ENCODE results near the gene SNX13. TPM values are rescaled to one million over a fixed set of nuclear protein-coding genes. Genes with fewer than 3 reads are reported as not detected.
A peak's percentile ranks its signal among the peaks of the same experiment; 100 is the strongest.

SNX13 gene
- total RNA-seq, 1 donor from 2014 or later = 41.9 TPM

DNA sequence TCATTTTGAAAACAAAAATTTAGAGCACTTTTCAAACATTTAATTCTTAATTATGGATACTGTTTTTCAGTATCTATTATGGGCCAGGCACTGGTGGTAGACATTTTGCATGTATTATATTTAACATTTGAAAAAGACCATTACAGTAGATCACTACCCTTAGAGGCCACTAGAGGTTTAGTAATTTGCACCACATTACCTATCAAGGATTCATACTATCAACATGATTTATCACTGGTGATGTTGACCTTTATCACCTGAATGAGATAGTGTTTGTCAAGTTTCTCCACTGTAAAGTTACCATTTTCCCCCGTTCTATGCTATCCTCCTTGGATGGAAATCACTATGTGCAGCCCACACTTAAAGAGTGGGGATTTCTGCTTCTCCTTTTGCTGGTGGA is 4.4 kb upstream of the SNX13 start:
- no peak for DNase-seq (ENCODE audit: low read depth)
- Histone ChIP-seq H3K4me3 (ENCODE audit: low read depth, low read length) (no peak overlapping the region), H3K27me3 (ENCODE audit: control insufficient read depth, insufficient read depth, low read length) (no peaks in the 10 kb centered on the region), H3K36me3 (ENCODE audit: control insufficient read depth, insufficient read depth, low read length) (no peaks in the 10 kb centered on the region)
- TF ChIP-seq, protein P1, sequence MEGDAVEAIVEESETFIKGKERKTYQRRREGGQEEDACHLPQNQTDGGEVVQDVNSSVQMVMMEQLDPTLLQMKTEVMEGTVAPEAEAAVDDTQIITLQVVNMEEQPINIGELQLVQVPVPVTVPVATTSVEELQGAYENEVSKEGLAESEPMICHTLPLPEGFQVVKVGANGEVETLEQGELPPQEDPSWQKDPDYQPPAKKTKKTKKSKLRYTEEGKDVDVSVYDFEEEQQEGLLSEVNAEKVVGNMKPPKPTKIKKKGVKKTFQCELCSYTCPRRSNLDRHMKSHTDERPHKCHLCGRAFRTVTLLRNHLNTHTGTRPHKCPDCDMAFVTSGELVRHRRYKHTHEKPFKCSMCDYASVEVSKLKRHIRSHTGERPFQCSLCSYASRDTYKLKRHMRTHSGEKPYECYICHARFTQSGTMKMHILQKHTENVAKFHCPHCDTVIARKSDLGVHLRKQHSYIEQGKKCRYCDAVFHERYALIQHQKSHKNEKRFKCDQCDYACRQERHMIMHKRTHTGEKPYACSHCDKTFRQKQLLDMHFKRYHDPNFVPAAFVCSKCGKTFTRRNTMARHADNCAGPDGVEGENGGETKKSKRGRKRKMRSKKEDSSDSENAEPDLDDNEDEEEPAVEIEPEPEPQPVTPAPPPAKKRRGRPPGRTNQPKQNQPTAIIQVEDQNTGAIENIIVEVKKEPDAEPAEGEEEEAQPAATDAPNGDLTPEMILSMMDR (IDR thresholded peaks at IDR 0.05; ENCODE audit: insufficient read depth, low read length, poor library complexity, severe bottlenecking) = no peak

DNA sequence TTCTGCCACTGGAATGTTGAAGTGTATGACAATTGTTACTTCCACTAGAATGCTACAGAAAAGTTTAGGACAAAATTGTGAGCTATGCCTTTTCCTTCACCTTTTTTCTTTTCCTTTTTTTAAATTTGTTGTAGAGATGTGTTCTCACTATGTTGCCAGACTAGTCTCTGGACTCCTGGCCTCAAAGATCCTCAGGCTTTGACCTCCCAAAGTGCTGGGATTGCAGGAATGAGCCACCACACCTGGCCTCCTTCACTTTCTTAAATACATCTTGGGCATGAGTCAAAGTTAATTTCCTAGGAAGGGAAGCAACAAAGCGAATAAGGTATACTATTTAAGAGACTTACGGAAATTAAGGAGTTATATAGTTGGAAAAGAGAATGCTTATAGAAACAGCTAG is 2.7 kb upstream of the SNX13 start:
- TF ChIP-seq, protein P1 (IDR thresholded peaks at IDR 0.05; ENCODE audit: insufficient read depth, low read length, poor library complexity, severe bottlenecking) = no peak
- DNase-seq (ENCODE audit: low read depth) = no peak

DNA sequence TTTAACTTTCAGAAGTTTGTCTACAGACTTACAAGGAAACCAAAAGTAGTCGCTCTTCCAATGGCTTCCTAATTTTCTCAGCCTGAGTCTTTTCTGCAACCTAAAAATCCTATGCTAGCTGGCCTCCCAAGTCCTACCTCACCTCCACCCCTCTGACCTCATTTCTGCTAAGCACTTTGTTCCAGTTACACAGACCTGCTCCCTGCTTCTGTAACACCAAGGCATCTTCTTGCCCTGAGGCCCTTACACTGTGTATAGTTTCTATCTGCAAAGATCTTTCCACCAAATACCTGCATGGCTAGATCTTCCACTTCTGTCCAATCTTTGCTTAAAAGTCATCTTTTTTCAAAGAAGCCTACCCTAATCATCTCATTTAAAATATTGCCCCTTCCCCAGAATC is 1.9 kb upstream of the SNX13 start:
- TF ChIP-seq, protein P1 (IDR thresholded peaks at IDR 0.05; ENCODE audit: insufficient read depth, low read length, poor library complexity, severe bottlenecking) = no peak
- Histone ChIP-seq H3K27me3 (ENCODE audit: control insufficient read depth, insufficient read depth, low read length) (no peaks in the 10 kb centered on the region), H3K36me3 (ENCODE audit: control insufficient read depth, insufficient read depth, low read length) (no peaks in the 10 kb centered on the region), H3K4me3 (ENCODE audit: low read depth, low read length) (no peak overlapping the region)
- no peak for DNase-seq (ENCODE audit: low read depth)

More for the DNA sequence above, 2.7 kb upstream of the SNX13 start:
- no peak overlapping the region for H3K4me3 ChIP-seq (ENCODE audit: low read depth, low read length)
- no peaks in the 10 kb centered on the region for H3K36me3 ChIP-seq (ENCODE audit: control insufficient read depth, insufficient read depth, low read length)
- no peaks in the 10 kb centered on the region for H3K27me3 ChIP-seq (ENCODE audit: control insufficient read depth, insufficient read depth, low read length)

DNA sequence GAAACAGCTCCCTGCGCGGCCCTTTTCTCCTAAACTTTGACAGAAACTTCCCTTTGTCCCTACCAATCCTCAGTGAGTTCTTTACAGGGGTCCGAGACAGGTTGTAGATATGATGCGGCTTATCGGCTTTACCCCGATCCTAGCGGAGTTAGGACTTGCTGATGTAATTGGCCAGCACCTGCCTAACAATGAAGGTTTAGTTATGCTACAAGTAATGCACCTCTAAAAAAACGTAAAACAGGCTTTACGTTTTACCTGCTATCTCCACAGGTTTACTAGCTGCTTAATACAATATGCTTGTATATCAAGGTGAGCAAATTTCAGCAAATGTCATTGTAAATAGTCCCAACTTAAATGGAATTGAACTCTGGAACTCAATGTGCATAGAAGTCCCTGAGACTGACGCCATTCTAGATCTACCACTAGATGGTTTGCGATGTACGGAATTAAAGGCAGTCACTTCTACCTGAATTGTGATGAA is 697 bp upstream of the SNX13 start:
- no peak for DNase-seq (ENCODE audit: low read depth)
- TF ChIP-seq, protein P1 (IDR thresholded peaks at IDR 0.05; ENCODE audit: insufficient read depth, low read length, poor library complexity, severe bottlenecking) = peak; percentile 6
- no peaks in the 10 kb centered on the region for H3K27me3 ChIP-seq (ENCODE audit: control insufficient read depth, insufficient read depth, low read length)
- peak overlapping the region; percentile 99 for H3K4me3 ChIP-seq (ENCODE audit: low read depth, low read length)
- H3K36me3 ChIP-seq (ENCODE audit: control insufficient read depth, insufficient read depth, low read length) = no peaks in the 10 kb centered on the region

DNA sequence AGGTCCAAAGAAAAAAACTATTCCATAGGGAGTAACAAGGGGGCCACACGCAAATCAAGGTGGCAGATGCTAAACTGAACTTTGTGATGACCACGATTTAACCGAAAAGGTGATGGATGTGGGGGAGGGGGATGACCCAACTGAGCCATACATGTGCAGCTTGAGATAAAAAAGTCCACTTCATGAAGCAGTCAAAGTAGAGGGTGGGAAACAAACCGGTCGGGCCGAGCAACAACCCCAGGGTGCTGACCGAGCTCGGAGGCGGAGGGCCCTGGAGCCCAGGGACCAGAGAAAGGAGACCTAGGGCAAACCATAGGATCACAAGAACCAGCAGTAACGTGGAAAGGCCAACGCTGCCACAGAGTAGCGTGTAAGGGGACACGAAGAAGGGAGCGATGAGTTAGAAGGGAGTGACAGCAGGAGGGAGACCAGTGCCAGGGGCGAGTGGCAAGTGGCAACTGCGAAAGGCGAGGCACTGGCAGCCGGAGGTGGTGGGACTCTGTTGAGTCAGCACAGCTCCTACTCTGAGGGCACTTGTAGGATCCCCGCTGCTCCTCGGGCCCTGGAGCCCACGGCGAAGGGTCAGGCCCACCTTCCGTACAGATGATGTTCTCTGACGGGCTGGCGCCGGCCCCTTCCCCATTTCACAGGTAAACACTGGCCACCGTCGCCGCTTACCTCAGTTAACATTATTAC is 540 bp downstream of the SNX13 start:
- DNase-seq (ENCODE audit: low read depth) = no peak

More for the DNA sequence above, 540 bp downstream of the SNX13 start:
- no peaks in the 10 kb centered on the region for H3K36me3 ChIP-seq (ENCODE audit: control insufficient read depth, insufficient read depth, low read length)
- H3K4me3 ChIP-seq (ENCODE audit: low read depth, low read length) = peak overlapping the region; percentile 99
- no peaks in the 10 kb centered on the region for H3K27me3 ChIP-seq (ENCODE audit: control insufficient read depth, insufficient read depth, low read length)
- TF ChIP-seq, protein P1 (IDR thresholded peaks at IDR 0.05; ENCODE audit: insufficient read depth, low read length, poor library complexity, severe bottlenecking) = no peak

Measured in kidney epithelial cell (primary cell).